ELF-1 (cell line): ENCODE measurements around the gene ERVK3-1.

Experiments
- DNase-seq: peaks from one replicate; pipeline ENCODE4 v3.0.0-alpha.2; 2016; ENCODE audit warnings: low read depth, low spot score

ERVK3-1 gene

GRCh38 chr19:58364146-58364545 lies 59.0 kb downstream of the ERVK3-1 start:
- no peak for DNase-seq
